ENCODE data around the gene TMEM255A. TPM values are rescaled to one million over a fixed set of nuclear protein-coding genes. Genes with fewer than 3 reads are reported as not detected.

TMEM255A gene
- total RNA-seq (ENCODE audit: unreplicated experiment): 0.13 TPM
- long read RNA-seq: 0 reads

- H3K9me3 Mint-ChIP-seq (ENCODE audit: unreplicated experiment): no peaks in the 10 kb centered on the region
- H3K27me3 Mint-ChIP-seq (ENCODE audit: unreplicated experiment): peaks cover 8% of the 10 kb centered on the region
- no peak for TF ChIP-seq CTCF (IDR thresholded peaks at IDR 0.05; ENCODE audit: unreplicated experiment)
- no peak within 1 kb of the TSS for H3K27ac Mint-ChIP-seq (ENCODE audit: unreplicated experiment)
- DNase-seq (ENCODE audit: low spot score): no peak
- H3K4me1 Mint-ChIP-seq (ENCODE audit: unreplicated experiment): peaks cover 7% of the 10 kb centered on the region
- peak within 1 kb of the TSS; percentile 93 for H3K4me3 Mint-ChIP-seq (ENCODE audit: unreplicated experiment)
- no peaks in the 10 kb centered on the region for H3K36me3 Mint-ChIP-seq (ENCODE audit: low read depth, unreplicated experiment)
Measured at GRCh38 chrX:120310861-120311726, at the start of gene TMEM255A. TSS of gene TMEM255A (minus strand) at chrX:120311461. CDS start at chrX:120311309, 152 bp downstream.

GRCh38 chrX:120358737-120359456, 47.6 kb upstream of the TMEM255A start:
- no peaks in the 10 kb centered on the region for H3K9me3 Mint-ChIP-seq (ENCODE audit: unreplicated experiment)
- no peaks in the 10 kb centered on the region for H3K27me3 Mint-ChIP-seq (ENCODE audit: unreplicated experiment)

GRCh38 chrX:120357186-120357585, 45.9 kb upstream of the TMEM255A start:
- TF ChIP-seq CTCF (IDR thresholded peaks at IDR 0.05; ENCODE audit: unreplicated experiment): no peak
- H3K4me3 Mint-ChIP-seq (ENCODE audit: unreplicated experiment): no peak overlapping the region
- no peak for DNase-seq (ENCODE audit: low spot score)
- H3K27ac Mint-ChIP-seq (ENCODE audit: unreplicated experiment): no peak overlapping the region
- H3K27me3 Mint-ChIP-seq (ENCODE audit: unreplicated experiment): no peaks in the 10 kb centered on the region
- H3K36me3 Mint-ChIP-seq (ENCODE audit: low read depth, unreplicated experiment): no peaks in the 10 kb centered on the region
- H3K9me3 Mint-ChIP-seq (ENCODE audit: unreplicated experiment): no peaks in the 10 kb centered on the region
- no peaks in the 10 kb centered on the region for H3K4me1 Mint-ChIP-seq (ENCODE audit: unreplicated experiment)

More at GRCh38 chrX:120358737-120359456, 47.6 kb upstream of the TMEM255A start:
- Mint-ChIP-seq H3K4me1 (ENCODE audit: unreplicated experiment) (peaks cover 4% of the 10 kb centered on the region), H3K4me3 (ENCODE audit: unreplicated experiment) (no peak overlapping the region), H3K36me3 (ENCODE audit: low read depth, unreplicated experiment) (no peaks in the 10 kb centered on the region), H3K27ac (ENCODE audit: unreplicated experiment) (no peak overlapping the region)
- no peak for TF ChIP-seq CTCF (IDR thresholded peaks at IDR 0.05; ENCODE audit: unreplicated experiment)
- no peak for DNase-seq (ENCODE audit: low spot score)

GRCh38 chrX:120356084-120356483, 44.8 kb upstream of the TMEM255A start:
- H3K27ac Mint-ChIP-seq (ENCODE audit: unreplicated experiment): no peak overlapping the region
- H3K36me3 Mint-ChIP-seq (ENCODE audit: low read depth, unreplicated experiment): no peaks in the 10 kb centered on the region
- no peak for TF ChIP-seq CTCF (IDR thresholded peaks at IDR 0.05; ENCODE audit: unreplicated experiment)
- no peaks in the 10 kb centered on the region for H3K4me1 Mint-ChIP-seq (ENCODE audit: unreplicated experiment)
- DNase-seq (ENCODE audit: low spot score): no peak
- no peaks in the 10 kb centered on the region for H3K9me3 Mint-ChIP-seq (ENCODE audit: unreplicated experiment)
- no peak overlapping the region for H3K4me3 Mint-ChIP-seq (ENCODE audit: unreplicated experiment)
- H3K27me3 Mint-ChIP-seq (ENCODE audit: unreplicated experiment): no peaks in the 10 kb centered on the region
